Subcutaneous abdominal adipose tissue (tissue), 5 donors: Measurements from ENCODE around the gene RGPD8.
"Not testable (repeated sequence)": the region's sequence is repeated elsewhere in the genome, so short reads cannot be mapped to it uniquely, and the experiment has no call there.

ENCODE experiments used
- H3K27ac ChIP-seq: one replicate; pipeline ENCODE4 v1.7.0; 2013; ENCODE audit warnings: low read depth, mild to moderate bottlenecking, inconsistent platforms, low read length, moderate library complexity
- H3K27me3 ChIP-seq, 5 donors: one replicate each; pipeline ENCODE4 v1.7.0; 2013; ENCODE audit warnings: low read length in 5 of 5, inconsistent platforms in 1 of 5; ENCODE audit not compliant: control insufficient read depth in 5 of 5, insufficient read depth in 4 of 5
- H3K36me3 ChIP-seq, 5 donors: one replicate each; pipeline ENCODE4 v1.7.0; 2013; ENCODE audit warnings: low read length in 5 of 5; ENCODE audit not compliant: control insufficient read depth in 5 of 5, insufficient read depth in 5 of 5
- H3K4me1 ChIP-seq, 5 donors: one replicate each; pipeline ENCODE4 v1.7.0; 2013; ENCODE audit warnings: low read length in 5 of 5, mild to moderate bottlenecking in 3 of 5, moderate library complexity in 1 of 5; ENCODE audit not compliant: control insufficient read depth in 5 of 5, insufficient read depth in 5 of 5
- H3K4me3 ChIP-seq, 5 donors: one replicate each; pipeline ENCODE4 v1.7.0; 2013; ENCODE audit warnings: low read length in 5 of 5, low read depth in 1 of 5
- H3K9ac ChIP-seq, 5 donors: one replicate each; pipeline ENCODE4 v1.7.0; 2013; ENCODE audit warnings: low read length in 5 of 5, mild to moderate bottlenecking in 4 of 5, moderate library complexity in 3 of 5
- H3K9me3 ChIP-seq, 5 donors: one replicate each; pipeline ENCODE4 v1.7.0; 2013; ENCODE audit warnings: low read length in 5 of 5; ENCODE audit not compliant: control insufficient read depth in 5 of 5
- donor health status: healthy.
- donor health status: healthy.
- donor health status: healthy.
- donor health status: healthy.
- donor health status: healthy.

The RGPD8 gene

DNA sequence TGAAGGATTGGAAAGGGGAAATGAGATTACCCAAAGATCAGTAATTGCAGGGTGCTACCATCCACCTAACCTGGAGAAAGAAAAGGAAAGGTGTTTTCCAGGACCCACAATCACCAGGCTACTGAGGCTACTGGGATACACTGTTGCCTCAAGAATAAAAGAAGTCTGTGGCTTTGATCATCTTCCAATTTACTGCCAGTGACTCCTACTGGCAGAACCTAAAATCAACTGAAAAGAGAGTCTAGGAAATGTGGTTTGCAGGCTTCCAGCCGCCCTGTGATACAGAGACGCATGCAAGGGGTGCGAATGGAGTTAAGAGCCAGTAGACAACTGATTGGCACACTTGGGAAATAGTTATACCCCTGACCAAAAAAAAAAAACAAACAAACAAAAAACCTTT, 31.9 kb upstream of the RGPD8 start:
- H3K4me3 ChIP-seq, result no peak overlapping the region
- no peak overlapping the region for H3K27ac ChIP-seq
- peaks cover 0 to 4% (median 0%) of the 10 kb centered on the region in 5 donors for H3K27me3 ChIP-seq
- H3K4me1 ChIP-seq, result no peaks in the 10 kb centered on the region
- H3K9ac ChIP-seq, result no peak overlapping the region
- H3K36me3 ChIP-seq, result no peaks in the 10 kb centered on the region
- no peaks in the 10 kb centered on the region for H3K9me3 ChIP-seq

DNA sequence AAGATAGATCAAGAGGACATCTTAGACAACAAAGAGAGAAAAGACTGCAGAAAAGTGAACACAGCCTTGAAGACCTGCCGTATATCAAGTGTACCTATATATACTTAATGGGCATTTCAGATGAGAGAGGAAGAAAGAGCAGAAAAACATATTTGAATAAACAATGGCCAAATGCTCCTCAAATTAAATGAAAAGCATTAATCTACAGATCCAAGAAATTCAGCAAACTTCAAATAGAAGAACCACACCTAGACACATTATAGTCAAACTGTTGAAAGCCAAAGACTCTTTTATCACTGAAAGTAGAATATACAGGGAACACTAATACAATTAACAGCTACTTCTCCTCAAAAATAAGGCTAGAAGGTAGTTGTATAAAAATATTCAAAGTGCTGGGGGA, 29.8 kb upstream of the RGPD8 start:
- Histone ChIP-seq H3K4me1 (no peaks in the 10 kb centered on the region), H3K36me3 (no peaks in the 10 kb centered on the region), H3K27ac (no peak overlapping the region), H3K27me3 (peaks cover 0 to 4% (median 0%) of the 10 kb centered on the region in 5 donors), H3K9me3 (no peaks in the 10 kb centered on the region), H3K9ac (no peak overlapping the region), H3K4me3 (no peak overlapping the region)

DNA sequence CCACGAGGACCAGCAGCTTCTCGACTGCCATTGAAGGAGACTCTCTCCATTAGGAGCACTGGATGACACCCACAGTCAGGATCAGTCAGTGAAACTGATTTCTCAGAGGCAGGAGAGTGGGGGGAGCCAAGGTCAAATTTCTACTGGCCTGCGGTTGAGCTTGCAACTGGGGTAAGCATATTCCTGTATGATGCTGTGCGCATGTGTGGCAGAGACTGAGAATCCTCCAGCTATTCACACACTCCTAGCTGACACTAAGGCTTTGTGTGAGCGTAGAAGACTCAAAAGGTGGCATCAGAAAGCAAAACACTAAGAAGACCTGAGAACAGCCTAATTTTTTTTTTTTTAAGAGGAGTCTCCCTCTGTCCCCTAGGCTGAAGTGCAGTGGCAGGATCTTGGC, 28.7 kb upstream of the RGPD8 start:
- Histone ChIP-seq H3K4me3 (no peak overlapping the region), H3K9me3 (no peaks in the 10 kb centered on the region), H3K27ac (no peak overlapping the region), H3K4me1 (no peaks in the 10 kb centered on the region), H3K36me3 (no peaks in the 10 kb centered on the region), H3K9ac (no peak overlapping the region), H3K27me3 (peaks cover 0 to 4% (median 0%) of the 10 kb centered on the region in 5 donors)

DNA sequence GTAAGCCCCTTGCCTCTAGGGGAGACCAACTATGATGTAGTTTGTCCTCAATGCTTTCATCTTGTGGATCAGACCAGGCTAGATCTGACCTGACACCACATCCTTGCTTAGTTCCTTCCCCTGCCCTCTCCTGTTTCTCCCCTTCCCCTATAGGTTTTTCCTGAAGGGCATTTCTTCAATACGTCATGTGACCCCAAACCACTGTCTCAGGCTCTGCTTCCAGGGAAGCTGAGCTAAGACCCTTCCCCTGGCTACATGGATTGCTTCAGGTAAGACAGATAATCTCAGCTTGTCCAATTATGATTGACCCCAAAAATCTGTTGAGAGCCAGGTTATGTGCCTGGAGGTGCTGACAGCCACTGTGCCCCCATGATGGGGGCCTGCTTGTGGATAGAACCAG, 25.9 kb upstream of the RGPD8 start:
- Histone ChIP-seq H3K9ac (no peak overlapping the region), H3K4me1 (no peaks in the 10 kb centered on the region), H3K4me3 (no peak overlapping the region), H3K36me3 (no peaks in the 10 kb centered on the region), H3K27ac (no peak overlapping the region), H3K9me3 (no peaks in the 10 kb centered on the region), H3K27me3 (peaks cover 0 to 4% (median 0%) of the 10 kb centered on the region in 5 donors)

DNA sequence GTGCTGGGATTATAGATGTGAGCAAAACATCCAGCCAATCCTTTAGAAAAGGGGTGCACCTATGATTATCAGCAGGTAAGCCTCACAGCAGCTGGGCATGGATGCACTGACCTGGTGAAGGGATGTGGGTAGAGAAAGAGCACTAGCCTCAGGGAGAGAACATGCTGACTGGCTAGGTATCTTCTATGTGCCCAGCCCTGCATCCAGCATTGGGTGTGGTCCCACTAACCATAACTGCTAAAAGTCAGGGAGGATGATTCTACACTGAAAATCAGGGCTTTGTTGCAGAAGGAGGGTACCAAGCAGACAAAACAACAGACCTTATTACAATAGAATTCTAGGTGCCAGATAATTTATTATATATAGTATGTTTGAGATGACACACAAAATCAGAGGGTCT, 21.1 kb upstream of the RGPD8 start:
- Histone ChIP-seq H3K9ac (no peak overlapping the region), H3K9me3 (peaks cover 0 to 10% (median 5%) of the 10 kb centered on the region in 5 donors), H3K27me3 (no peaks in the 10 kb centered on the region), H3K4me3 (no peak overlapping the region), H3K4me1 (no peaks in the 10 kb centered on the region), H3K27ac (no peak overlapping the region), H3K36me3 (no peaks in the 10 kb centered on the region)

DNA sequence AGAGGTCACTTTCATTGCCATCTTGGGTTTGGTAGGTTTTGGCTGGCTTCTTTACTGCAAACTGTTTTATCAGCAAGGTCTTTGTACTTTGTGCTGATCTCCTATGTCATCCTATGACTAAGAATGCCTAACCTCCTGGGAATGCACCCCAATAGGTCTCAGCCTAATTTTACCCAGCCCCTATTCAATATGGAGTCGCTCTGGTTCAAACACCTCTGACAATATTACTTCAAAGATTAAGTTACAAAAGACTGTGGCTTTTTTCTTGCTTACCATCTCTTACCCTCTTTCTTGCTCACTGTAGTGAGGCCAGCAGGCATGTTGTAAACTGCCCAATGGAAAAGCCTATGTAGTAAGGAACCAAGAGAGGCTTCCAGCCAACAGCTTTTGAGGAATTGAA, 17.9 kb upstream of the RGPD8 start:
- no peak overlapping the region for H3K4me3 ChIP-seq
- H3K9me3 ChIP-seq, result peaks cover 0 to 11% (median 5%) of the 10 kb centered on the region in 5 donors
- H3K4me1 ChIP-seq, result no peaks in the 10 kb centered on the region
- H3K27ac ChIP-seq, result no peak overlapping the region
- no peak overlapping the region for H3K9ac ChIP-seq
- H3K27me3 ChIP-seq, result no peaks in the 10 kb centered on the region
- no peaks in the 10 kb centered on the region for H3K36me3 ChIP-seq

DNA sequence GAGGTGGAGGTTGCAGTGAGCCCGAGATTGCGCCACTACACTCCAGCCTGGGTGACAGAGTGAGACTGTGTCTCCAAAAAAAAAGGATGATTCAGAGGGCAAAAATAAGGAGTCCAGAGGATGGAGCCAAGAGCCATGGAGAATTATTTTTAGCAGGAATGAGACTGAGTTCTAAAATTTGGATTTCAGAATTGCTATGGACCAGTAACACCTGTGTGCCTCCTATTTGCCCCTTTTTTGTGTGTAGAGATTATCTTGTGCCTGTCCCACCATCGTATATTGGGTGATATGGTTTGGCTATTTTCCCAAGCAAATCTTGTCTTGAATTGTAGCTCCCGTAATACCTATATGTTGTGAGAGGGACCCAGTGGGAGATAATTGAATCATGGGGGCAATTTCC, 16.4 kb upstream of the RGPD8 start:
- H3K4me1 ChIP-seq, result no peaks in the 10 kb centered on the region
- no peak overlapping the region for H3K9ac ChIP-seq
- no peaks in the 10 kb centered on the region for H3K27me3 ChIP-seq
- H3K4me3 ChIP-seq, result no peak overlapping the region
- H3K9me3 ChIP-seq, result peaks cover 0 to 11% (median 5%) of the 10 kb centered on the region in 5 donors
- H3K27ac ChIP-seq, result no peak overlapping the region
- H3K36me3 ChIP-seq, result no peaks in the 10 kb centered on the region

DNA sequence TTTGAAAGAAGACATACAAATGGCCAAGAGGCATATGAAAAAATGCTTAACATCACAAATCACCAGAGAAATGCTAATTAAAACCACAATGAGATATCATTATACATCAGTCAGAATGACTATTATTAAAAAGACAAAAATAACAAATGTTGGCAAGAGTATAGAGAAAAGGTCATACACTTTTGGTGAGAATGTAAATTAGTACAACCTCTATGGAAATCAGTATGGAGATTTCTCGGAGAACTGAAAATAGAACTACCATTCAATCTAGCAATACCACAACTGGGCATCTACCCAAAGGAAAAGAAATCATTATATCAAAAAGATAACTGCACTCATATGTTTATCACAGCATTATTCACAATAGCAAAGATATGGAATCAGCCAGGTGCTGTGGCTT, 10.8 kb upstream of the RGPD8 start:
- H3K4me3 ChIP-seq, H3K9ac ChIP-seq, H3K9me3 ChIP-seq, H3K27me3 ChIP-seq, H3K36me3 ChIP-seq, H3K4me1 ChIP-seq, H3K27ac ChIP-seq: not testable (repeated sequence)

DNA sequence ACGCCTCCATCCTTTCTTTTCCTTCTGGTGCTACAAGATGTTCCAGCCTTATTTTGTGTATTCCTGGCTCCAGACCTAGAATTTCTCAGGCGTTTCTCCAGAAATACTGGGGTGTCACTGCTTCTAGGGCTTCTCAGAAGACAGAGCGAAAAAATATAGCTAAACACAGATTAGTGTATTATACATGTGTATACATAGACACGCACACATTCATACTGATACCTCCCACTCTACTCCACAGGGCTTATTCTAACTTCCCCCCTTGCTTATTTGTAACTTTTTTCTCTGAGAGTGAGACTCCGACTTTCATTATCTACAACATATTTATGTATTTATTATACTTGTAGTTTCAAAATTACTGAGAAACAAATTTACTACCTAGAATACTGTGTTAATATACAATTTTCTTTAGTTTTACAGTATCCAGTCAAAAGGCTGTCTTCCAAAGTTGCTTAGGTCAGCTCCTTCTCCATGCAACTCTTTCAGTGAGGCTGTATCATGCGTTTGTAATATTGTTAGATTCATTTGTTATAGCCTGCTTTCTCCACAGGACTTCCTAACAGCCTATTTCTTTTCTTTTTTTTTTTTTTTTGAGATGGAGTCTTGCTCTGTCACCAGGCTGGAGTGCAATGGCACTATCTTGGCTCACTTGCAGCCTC, 5.3 kb upstream of the RGPD8 start:
- not testable (repeated sequence) for H3K27me3 ChIP-seq, H3K9ac ChIP-seq, H3K36me3 ChIP-seq, H3K4me1 ChIP-seq, H3K27ac ChIP-seq, H3K9me3 ChIP-seq, H3K4me3 ChIP-seq

DNA sequence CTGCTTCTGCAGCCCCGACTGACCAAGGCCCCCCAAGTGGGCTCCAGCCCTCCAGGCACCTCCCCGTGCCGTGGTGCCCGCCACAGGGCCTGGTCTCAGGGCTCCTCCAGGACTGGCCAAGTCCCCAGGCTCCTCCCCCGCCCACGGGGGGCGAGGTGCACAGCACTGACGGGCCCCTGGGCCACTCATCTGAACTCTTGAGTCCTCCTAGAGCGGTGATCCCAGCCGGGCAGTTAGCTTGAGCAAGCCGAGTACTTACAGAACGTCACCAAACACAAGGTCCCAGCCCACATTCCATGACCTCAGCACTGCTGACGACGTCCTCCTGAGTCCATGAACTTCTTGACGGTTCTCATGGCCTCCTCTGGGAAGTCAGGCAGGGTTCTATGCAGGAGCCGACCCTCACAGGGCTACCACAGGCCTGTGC, 4.0 kb upstream of the RGPD8 start:
- not testable (repeated sequence) for H3K9ac ChIP-seq, H3K27ac ChIP-seq, H3K4me3 ChIP-seq

DNA sequence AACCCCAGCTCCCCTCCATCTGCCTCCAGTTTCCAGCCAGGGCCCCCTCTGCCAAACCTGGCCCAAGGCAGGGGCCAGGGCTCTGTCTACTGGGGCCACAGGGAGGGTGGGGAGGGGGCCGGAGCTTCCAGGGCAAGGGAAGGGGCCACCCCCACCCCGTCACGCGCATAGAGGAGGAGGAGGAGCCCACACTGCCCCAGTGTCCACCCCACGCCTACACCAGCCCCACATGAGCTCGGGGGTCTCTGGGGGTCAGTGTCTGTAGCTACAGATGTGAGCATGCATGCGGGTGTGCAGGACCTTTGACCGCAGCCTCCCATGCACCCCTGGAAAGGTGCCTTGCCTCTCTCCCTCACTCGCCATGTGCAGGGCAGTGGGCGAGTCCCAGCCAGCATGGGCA, 3.5 kb upstream of the RGPD8 start:
- H3K4me3 ChIP-seq, H3K27ac ChIP-seq, H3K9ac ChIP-seq, H3K27me3 ChIP-seq, H3K9me3 ChIP-seq, H3K36me3 ChIP-seq, H3K4me1 ChIP-seq: not testable (repeated sequence)

More for the DNA sequence above, 4.0 kb upstream of the RGPD8 start:
- H3K27me3 ChIP-seq, H3K4me1 ChIP-seq, H3K9me3 ChIP-seq, H3K36me3 ChIP-seq: not testable (repeated sequence)
